Activated CD8-positive, alpha-beta memory T cell treated with anti-CD3 and anti-CD28 coated beads, Interleukin-2, amount 50 U/mL, for 4 hours (primary cell): Measurements from ENCODE around the gene SLC39A1.

Experiments used
- DNase-seq: peaks from one replicate; pipeline ENCODE4 v3.0.0-alpha.2; 2020

SLC39A1 gene

GRCh38 chr1:153973525-153973924 is 10.2 kb upstream of the SLC39A1 start:
- DNase-seq: no peak

DNA sequence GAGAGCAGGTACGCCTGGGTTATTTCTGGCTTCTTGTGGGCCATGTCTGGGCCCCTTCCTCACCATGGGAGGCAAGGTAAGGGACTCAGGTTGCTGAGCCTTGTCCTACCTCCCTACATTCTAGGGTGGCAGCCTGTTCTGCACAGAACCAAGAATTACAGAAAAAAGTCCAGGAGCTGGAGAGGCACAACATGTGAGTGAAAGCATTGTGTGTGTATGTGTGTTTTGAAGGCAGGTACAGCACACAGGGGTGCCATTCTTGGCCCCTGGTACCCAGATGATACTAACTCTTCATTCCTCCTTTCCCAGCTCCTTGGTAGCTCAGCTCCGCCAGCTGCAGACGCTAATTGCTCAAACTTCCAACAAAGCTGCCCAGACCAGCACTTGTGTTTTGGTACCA is 9.7 kb upstream of the SLC39A1 start:
- no peak for DNase-seq

DNA sequence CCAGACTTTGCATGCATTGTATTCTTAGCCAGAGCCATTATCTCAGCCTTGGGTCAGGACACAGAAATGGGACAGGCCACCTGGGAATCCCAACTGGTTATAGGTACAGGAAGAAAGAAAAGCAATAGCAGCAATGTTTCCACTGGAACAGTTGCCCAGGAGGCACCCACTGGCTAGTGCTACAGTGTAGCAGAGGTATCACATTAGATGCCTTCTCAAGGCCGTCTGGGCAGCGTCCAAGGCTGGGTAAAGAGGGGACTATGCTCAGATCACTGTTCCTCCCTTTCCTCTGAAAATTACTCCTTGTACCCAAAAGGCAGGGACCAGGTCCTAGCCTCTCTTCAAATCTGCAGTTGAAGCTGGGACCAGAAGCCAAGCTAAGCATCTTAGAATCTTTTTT is 7.0 kb upstream of the SLC39A1 start:
- no peak for DNase-seq

DNA sequence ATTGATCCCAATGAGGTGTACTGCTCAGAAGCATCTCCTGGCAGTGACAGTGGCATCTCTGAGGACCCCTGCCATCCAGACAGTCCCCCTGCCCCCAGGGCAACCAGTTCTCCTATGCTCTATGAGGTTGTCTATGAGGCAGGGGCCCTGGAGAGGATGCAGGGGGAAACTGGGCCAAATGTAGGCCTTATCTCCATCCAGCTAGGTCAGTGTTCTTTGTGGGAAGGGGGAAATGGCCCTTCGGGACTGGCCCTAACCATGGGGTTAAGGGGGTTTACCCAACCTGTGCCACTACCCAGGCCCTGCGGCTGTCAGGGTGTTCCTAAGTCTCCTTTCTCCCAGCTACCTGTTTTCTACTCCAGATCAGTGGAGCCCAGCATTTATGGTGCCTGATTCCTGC is 5.6 kb upstream of the SLC39A1 start:
- DNase-seq: no peak

DNA sequence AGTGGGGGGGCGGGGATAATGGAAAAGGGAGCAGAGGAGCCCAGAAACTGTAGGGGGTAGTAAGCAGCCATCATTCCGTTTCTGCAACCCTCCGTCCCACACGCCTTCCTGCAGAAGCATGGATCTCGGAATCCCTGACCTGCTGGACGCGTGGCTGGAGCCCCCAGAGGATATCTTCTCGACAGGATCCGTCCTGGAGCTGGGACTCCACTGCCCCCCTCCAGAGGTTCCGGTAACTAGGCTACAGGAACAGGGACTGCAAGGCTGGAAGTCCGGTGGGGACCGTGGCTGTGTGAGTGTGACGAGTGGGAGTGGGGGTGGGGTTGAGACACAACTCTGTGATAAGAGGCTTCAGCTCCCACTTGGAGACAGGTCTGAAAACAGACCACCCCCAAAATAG is 5.1 kb upstream of the SLC39A1 start:
- DNase-seq: no peak

DNA sequence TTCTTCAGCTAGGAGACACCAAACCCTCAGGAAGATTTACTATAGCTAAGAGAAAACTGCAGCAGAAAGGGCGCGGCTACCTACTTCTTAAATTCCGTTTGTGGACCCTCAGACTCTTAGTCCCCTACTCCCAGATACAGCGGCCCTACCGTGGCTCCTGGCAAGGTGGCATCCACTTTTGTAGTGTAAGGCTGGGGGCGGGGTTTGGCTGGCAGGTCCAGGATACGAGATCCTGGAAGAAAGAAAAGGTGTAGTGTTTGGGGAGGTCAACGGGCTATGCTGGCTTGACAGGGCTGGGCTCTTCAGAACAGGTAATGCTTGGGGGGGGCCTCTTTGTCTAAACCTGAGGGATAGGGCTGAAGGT is 4.6 kb upstream of the SLC39A1 start:
- no peak for DNase-seq

- peak; percentile 81 for DNase-seq
These were observed 4.0 kb upstream of the SLC39A1 start, which contains the start of gene CREB3L4 for GRCh38 chr1:153967107-153967999. Gene CREB3L4 (plus strand): TSS chr1:153967902. CDS start chr1:153968526, 624 bp downstream.

GRCh38 chr1:153963850-153964331 is 554 bp upstream of the SLC39A1 start:
- no peak for DNase-seq

DNA sequence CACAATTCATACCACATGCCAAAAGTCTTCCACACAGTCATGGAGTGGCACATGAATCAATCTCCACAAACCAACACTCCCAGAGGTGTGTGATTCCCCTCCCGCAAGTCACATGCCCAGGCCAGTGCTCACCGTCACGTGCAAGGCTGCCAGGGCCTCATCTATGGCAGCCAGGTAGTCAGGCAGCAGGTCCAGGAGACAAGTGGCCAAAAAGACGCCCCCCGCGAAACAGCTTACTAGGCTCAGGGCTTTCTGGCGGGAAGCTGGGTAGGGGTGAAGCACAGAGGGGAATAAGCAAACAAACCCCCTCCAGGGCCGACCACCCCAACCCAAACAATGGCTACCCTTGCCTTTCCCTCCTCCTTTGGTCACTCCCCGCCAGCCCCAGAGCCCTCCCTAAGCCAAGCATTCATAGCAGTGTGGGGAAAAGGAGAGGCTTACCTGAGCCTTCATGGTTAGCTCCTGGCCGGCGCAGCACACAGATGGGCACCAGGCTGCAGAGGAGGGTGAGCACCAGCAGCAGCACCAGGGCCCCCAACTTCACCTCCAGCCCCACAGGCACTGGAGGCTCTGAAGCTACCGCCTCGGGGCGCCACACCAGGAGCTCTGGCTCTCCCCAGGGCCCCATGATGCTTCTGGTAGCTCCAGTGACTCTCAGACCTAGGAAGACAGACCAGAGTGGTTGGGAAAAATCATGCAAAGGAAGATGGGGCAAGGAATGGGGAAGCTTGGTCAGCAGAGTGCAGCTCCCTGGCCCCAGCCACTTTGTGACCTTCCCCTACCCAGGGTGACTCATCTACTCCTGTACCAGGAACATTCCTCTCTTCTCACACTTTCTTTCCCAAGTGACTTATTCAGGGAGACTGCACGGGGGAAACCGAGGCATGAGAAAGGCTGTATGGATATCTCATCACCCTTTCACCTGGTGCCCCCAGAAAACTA is 978 bp downstream of the SLC39A1 start:
- no peak for DNase-seq

GRCh38 chr1:153961421-153961820 is 1.9 kb downstream of the SLC39A1 start:
- DNase-seq: no peak

DNA sequence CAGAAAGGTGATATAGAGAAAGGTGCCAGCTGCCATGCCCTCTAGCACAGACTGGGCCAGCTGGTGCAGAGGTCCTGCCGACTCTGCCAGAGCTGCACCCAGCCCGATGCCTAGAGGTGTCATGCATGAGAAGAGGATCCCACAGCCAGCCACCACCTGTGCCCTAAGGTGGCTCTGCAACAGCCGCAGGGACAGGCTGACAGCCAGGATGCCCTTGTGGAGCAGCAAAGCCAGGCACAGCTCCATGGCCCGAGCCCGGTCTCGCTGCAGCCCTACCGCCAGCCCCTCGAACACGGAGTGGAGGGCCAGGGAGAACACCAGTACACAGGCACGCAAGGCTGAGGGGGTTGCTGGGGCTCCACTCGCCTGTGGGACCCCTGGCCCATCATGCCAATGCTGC is 3.1 kb downstream of the SLC39A1 start:
- no peak for DNase-seq

GRCh38 chr1:153959454-153959853 is 3.9 kb downstream of the SLC39A1 start:
- DNase-seq: no peak

DNA sequence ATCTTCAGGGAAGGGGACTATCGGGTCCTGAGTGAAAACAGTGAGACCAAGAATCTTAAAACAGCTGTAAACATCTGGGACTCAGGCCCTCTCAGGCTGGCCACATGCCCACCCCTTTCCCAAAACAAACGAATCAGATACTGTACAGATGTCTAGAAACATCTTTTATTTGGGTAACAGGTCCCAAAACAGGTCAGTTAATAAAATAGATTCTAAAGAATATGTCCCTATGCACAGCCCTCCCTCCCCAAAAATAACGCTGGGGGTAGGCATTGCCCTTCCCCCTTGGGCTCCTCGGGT is 4.4 kb downstream of the SLC39A1 start:
- DNase-seq: no peak

DNA sequence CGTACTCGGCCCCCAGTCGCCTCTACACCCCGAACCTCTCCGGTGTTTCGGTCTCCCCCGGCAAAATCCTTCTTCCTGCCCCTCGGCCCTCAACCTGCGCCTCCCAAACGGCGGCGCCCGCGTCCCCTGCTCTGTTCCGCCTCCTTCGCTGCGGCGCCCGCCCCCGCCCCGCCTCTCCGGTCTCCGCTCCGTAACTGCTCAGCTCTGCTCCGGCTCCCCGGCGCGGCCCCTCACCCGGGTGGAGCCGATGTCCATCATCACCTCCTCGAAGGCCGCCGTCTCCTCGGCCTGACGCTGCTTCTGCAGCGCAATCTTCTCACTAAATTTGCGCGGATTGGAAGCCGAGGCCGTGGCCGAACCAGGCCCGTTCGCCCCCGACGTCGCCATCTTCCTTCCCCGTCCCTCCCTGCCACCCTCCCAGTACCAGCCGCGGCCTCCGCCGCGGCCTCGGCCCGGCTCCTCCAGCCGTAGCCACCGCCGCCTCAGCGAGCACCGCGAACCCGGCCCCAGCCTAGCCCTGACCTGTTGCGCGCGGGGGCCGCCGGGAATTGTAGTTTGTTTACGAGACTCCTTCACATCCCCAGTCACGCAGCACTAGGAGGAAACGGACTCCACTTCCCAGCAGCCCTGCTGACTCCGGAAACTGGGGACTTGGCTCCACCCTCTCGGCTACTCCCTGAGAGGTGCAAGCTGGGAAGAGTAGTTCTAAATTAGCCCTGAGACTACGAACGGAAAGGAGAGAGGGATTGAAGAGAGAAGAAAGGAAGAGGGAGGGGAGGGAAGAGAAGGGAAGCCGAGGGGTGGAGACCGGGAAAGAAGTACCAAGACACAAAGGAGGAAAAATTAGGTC is 5.0 kb downstream of the SLC39A1 start, which contains the start of gene CRTC2:
Gene CRTC2, minus strand, starts transcription at position 502 of the 850 bp plus-strand sequence. Its CDS starts 115 bp downstream, at position 387.
- peak; percentile 97 for DNase-seq

GRCh38 chr1:153957744-153958110 is 5.6 kb downstream of the SLC39A1 start:
- DNase-seq: peak; percentile 34

GRCh38 chr1:153956997-153957715 is 6.2 kb downstream of the SLC39A1 start:
- DNase-seq: no peak

DNA sequence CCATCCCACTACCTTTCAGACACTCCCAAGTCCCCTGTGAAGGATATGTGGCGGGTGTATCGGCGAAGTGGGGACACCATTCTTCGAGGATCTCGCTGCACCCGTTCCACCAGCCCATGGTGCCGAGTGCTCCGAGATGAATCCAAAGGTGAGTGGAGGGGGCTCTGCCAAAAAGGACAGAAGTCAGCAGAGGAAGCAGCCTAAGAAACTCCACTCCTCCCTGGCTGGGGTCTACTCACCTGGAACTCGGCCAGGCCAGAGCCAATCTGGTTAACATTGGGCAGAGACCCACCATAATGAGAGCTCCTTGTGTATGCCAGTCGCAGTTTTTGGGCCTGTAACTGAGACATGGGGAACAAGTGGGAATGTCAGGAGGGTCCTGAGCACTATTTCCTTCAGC is 8.5 kb downstream of the SLC39A1 start:
- no peak for DNase-seq

- DNase-seq: no peak
These were observed 9.4 kb downstream of the SLC39A1 start for GRCh38 chr1:153953859-153954365.

DNA sequence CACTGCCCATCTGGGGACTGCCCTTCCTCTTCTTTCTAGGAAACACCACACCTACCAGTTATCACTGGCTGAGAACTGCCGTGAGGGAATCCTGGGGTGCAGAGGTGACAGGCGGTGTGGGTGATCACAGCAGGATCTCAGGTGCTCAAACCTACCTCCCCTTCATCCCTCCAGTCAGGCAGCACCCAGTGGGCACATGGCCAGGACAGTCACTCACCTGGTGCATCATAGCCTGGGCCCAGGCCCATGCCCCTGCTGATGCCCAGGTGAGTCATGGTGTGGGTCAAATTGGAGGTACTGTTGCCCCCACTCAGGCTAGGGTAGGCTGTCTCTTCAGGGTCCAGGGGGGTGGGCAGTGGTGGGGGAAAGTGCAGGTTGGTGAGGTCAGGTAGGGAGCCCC is 11.5 kb downstream of the SLC39A1 start:
- no peak for DNase-seq

GRCh38 chr1:153951183-153951582 is 12.2 kb downstream of the SLC39A1 start:
- no peak for DNase-seq

GRCh38 chr1:153946622-153947241 is 16.6 kb downstream of the SLC39A1 start, which contains the start of gene DENND4B:
Gene DENND4B (minus strand): TSS chr1:153946718. CDS start chr1:153944374, 2,344 bp downstream.
- peak; percentile 77 for DNase-seq
